GM23248 (cell line): ENCODE measurements around the gene CRTC2.

Experiments
- EZH2 ChIP-seq: fragments of 200-600 bp; sonication (generic); IDR thresholded peaks from 2 replicates; pipeline ENCODE4 v1.6.1; 2018; ENCODE audit warnings: antibody characterized with exemption, mild to moderate bottlenecking; ENCODE audit not compliant: insufficient read depth, poor library complexity, severe bottlenecking
- EZH2phosphoT487 ChIP-seq: fragments of 200-600 bp; sonication (generic); IDR thresholded peaks from 2 replicates; pipeline ENCODE4 v1.6.1; 2018; ENCODE audit warnings: antibody characterized with exemption, moderate library complexity, mild to moderate bottlenecking, low read depth; ENCODE audit not compliant: insufficient read depth

DNA sequence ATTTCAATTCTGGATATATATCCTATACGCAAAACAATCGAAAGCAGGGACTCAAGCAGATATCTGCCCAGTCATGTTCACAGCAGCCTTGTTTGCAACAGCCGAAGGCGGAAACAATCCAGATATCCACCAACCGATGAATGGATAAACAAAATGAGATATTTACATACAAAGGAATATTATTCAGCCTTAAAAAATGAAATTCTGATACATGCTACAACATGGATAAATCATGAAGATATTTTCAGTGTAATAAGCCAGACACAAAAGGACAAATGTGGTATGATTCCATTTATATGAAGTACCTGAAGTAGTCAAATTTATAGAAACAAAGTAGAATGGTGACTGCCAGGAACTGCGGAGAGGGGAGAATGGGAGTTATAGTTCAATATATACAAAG is 51.3 kb downstream of the CRTC2 start:
- no peak for TF ChIP-seq EZH2
- TF ChIP-seq EZH2phosphoT487, result no peak
